Upper lobe of right lung (tissue), 1 donor: ENCODE data around the gene LTN1. TPM values are rescaled to one million over a fixed set of nuclear protein-coding genes. Genes with fewer than 3 reads are reported as not detected.
"Not testable (repeated sequence)": the region's sequence is repeated elsewhere in the genome, so short reads cannot be mapped to it uniquely, and the experiment has no call there.

ENCODE experiments used
- ATAC-seq: fragments of 200-7000 bp; cut with Tn5 transposase; one replicate; pipeline ENCODE4 v1.9.1; 2020; ENCODE audit warnings: mild to moderate bottlenecking, moderate library complexity
- DNase-seq: peaks from one replicate; pipeline ENCODE4 v3.0.0-alpha.2; 2020
- H3K27ac ChIP-seq: fragments of 200-600 bp; one replicate; pipeline ENCODE4 v1.8.0; 2022
- H3K27me3 ChIP-seq: fragments of 200-600 bp; one replicate; pipeline ENCODE4 v1.8.0; 2022; ENCODE audit warnings: mild to moderate bottlenecking
- H3K36me3 ChIP-seq: fragments of 200-600 bp; one replicate; pipeline ENCODE4 v1.8.0; 2022
- H3K4me1 ChIP-seq: fragments of 200-600 bp; one replicate; pipeline ENCODE4 v1.8.0; 2022
- H3K4me3 ChIP-seq: fragments of 200-600 bp; one replicate; pipeline ENCODE4 v1.8.0; 2022; ENCODE audit warnings: mild to moderate bottlenecking
- H3K9me3 ChIP-seq: fragments of 200-600 bp; one replicate; pipeline ENCODE4 v1.8.0; 2022
- intact Hi-C: fragments of 100-400 bp; cut with DNase I; formaldehyde crosslinking; loops from one replicate; pipeline ENCODE4 v1.11.0; 2022
- total RNA-seq: library from RNA; stranded (reverse); fragmentation: NEBNext Ultra II Directional; extraction: Animal tissue kit (Norgen Biotek cat#: 25700); gene quantifications from one replicate; pipeline ENCODE4 v1.2.1, GENCODE V29; 2021
- TF ChIP-seq, protein P1 (sequence below): fragments of 200-600 bp; IDR thresholded peaks from one replicate; pipeline ENCODE4 v1.8.0; 2022; ENCODE audit warnings: antibody characterized with exemption
- donor health status: DM: no; HTN: yes; CAD: no; lungs with severe emphysema.

The LTN1 gene
- total RNA-seq, 1 donor from 2014 or later, result 25.7 TPM

DNA sequence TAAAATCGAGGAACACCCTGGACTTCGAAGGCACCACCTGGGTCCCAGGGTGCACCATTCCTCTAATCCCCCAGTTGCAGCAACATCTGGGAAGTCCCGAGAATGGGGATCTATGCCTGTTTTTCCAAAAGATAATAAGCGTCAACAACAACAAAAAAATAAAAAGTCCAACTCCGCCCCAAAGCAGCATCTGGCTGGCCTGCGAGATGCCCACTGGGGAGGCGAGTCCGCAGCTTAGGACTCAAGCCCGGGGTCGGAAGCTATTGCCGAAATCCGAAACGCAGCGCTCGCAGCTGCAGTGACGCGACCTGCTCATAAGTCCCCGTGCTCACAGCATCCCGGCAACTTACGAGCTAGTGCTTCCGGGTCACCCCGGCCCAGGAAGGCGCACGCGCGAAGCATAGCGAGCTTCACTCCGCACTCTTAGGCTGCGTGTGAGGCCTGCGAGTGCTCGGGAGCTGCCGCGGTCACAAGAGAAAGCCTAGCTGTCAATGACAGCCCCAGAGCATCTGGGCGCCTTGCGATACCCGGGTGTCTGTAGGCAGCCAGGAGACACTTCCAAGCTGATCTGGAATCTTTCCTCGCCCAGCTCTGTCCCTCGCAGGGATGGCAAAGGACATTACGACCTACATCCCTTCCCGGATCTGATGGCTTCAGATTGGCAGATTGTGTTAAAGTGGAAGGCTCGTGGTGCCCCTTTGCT is 9.9 kb upstream of the LTN1 start:
- Histone ChIP-seq H3K27me3 (no peaks in the 10 kb centered on the region), H3K36me3 (peaks cover 9% of the 10 kb centered on the region), H3K9me3 (no peaks in the 10 kb centered on the region), H3K4me1 (peaks cover 5% of the 10 kb centered on the region), H3K4me3 (peak overlapping the region; percentile 72), H3K27ac (peak overlapping the region; percentile 97)
- TF ChIP-seq, protein P1, sequence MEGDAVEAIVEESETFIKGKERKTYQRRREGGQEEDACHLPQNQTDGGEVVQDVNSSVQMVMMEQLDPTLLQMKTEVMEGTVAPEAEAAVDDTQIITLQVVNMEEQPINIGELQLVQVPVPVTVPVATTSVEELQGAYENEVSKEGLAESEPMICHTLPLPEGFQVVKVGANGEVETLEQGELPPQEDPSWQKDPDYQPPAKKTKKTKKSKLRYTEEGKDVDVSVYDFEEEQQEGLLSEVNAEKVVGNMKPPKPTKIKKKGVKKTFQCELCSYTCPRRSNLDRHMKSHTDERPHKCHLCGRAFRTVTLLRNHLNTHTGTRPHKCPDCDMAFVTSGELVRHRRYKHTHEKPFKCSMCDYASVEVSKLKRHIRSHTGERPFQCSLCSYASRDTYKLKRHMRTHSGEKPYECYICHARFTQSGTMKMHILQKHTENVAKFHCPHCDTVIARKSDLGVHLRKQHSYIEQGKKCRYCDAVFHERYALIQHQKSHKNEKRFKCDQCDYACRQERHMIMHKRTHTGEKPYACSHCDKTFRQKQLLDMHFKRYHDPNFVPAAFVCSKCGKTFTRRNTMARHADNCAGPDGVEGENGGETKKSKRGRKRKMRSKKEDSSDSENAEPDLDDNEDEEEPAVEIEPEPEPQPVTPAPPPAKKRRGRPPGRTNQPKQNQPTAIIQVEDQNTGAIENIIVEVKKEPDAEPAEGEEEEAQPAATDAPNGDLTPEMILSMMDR, result no peak
- ATAC-seq (peak; percentile 100), DNase-seq (peak; percentile 98)
- intact Hi-C loops, result no loop called here

DNA sequence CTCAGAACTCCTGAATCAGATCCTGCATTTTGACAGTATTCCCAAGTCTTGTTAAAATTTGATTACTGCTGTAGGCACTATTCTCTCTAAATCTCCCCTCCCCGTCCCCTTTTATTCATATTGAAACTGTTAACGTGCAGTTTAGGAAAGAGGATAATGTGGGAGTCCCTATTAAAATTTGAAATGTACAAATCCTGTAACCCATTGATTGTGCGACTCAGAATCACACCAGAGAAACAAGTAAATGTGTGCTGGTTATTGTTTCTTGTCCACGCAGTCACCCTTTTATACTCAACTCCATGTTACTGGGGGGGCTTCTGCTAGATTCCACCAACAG is 584 bp upstream of the LTN1 start:
- H3K4me3 ChIP-seq, result peak overlapping the region; percentile 82
- intact Hi-C loops, result no loop called here

DNA sequence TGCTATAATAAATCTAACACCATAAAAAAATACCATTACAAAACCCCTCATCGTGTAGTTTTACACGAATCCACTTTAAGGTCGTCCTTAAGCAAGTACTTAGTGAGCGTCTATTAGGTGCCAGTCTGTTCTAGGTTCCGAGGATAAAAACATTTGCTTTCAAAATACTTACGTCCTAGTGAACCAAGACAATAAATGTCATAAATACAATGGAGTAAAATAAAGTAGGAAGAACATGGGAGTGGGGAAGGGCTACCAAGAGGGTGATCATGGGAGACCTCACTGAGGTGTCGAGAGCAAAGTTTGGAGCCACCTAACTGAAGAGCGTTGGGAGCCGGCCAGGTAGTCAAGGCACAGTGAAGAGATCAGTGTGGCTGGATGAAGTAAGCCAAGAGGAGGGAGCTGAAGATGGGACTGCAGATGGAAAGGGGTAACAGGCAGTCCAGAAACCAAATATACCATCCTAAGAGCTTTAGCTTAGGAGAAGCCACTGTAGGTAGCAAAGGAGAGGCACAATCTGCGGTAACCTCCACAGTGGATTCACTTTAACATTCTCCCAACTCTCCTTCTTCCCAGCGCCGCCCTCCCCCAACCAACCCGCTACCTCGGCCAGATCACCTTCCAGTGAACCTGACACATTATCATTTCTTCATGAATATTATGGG is 684 bp downstream of the LTN1 start:
- no peaks in the 10 kb centered on the region for H3K27me3 ChIP-seq
- intact Hi-C loops, result no loop called here
- H3K36me3 ChIP-seq, result no peaks in the 10 kb centered on the region
- ATAC-seq (no peak), DNase-seq (no peak)
- TF ChIP-seq, protein P1, result no peak
- H3K27ac ChIP-seq, result peak overlapping the region; percentile 78
- H3K4me1 ChIP-seq, result peaks cover 14% of the 10 kb centered on the region
- H3K4me3 ChIP-seq, result peak overlapping the region; percentile 82
- H3K9me3 ChIP-seq, result no peaks in the 10 kb centered on the region

More for the DNA sequence above, 584 bp upstream of the LTN1 start:
- TF ChIP-seq, protein P1, result no peak
- H3K9me3 ChIP-seq, result no peaks in the 10 kb centered on the region
- DNase-seq (no peak), ATAC-seq (no peak)
- H3K27ac ChIP-seq, result peak overlapping the region; percentile 78
- H3K36me3 ChIP-seq, result no peaks in the 10 kb centered on the region
- no peaks in the 10 kb centered on the region for H3K27me3 ChIP-seq
- peaks cover 14% of the 10 kb centered on the region for H3K4me1 ChIP-seq

DNA sequence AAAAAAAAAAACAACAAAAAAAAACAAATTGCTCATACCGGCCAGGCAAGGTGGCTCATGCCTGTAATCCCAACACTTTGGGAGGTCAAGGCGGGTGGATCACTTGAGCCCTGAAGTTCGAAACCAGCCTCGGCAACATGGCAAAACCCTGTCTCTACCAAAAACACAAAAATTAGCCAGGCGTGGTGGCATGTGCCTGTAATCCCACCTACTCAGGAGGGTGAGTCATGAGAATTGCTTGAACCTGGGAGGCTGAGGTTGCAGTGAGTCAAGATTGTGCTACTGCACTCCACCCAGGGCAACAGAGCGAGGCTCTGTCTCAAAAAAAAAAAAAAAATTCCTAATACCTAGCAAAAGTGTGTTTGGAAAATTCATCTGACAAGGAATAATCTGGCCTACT is 4.5 kb downstream of the LTN1 start:
- intact Hi-C loops, result loop anchor here (10.0 kb wide), 1 partner anchor 47 kb away; no protein-coding TSS in a partner anchor
- H3K4me1 ChIP-seq, result peaks cover 11% of the 10 kb centered on the region

DNA sequence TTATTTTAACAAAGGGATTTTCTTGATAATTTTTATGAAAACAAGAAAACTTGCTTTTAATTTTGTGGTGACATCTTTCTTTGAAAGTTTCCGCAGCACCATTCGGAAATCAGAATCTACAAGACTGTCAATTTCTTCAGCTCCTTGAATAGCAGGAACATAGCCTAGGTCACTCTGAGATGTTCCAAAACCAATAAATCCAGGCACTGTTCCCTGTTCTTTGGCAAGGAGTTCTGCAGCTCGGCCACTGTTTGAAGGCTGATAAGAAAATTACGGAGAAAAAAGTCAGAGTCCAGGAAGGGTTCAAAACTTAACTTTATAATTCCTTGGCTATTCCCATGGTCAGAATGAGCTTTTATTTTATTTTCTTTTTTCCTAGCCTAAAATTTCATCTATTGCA is 6.0 kb downstream of the LTN1 start:
- ATAC-seq (no peak), DNase-seq (no peak)
- TF ChIP-seq, protein P1, result no peak
- H3K4me3 ChIP-seq, result no peak overlapping the region
- H3K4me1 ChIP-seq, result peaks cover 6% of the 10 kb centered on the region
- H3K36me3 ChIP-seq, result peaks cover 41% of the 10 kb centered on the region
- intact Hi-C loops, result loop anchor here (10.0 kb wide), 1 partner anchor 48 kb away; no protein-coding TSS in a partner anchor
- no peak overlapping the region for H3K27ac ChIP-seq
- H3K27me3 ChIP-seq, result no peaks in the 10 kb centered on the region
- H3K9me3 ChIP-seq, result no peaks in the 10 kb centered on the region

More for the DNA sequence above, 4.5 kb downstream of the LTN1 start:
- H3K4me3 ChIP-seq, DNase-seq, ATAC-seq, H3K9me3 ChIP-seq, H3K27me3 ChIP-seq, H3K27ac ChIP-seq: not testable (repeated sequence)
- peaks cover 26% of the 10 kb centered on the region for H3K36me3 ChIP-seq

DNA sequence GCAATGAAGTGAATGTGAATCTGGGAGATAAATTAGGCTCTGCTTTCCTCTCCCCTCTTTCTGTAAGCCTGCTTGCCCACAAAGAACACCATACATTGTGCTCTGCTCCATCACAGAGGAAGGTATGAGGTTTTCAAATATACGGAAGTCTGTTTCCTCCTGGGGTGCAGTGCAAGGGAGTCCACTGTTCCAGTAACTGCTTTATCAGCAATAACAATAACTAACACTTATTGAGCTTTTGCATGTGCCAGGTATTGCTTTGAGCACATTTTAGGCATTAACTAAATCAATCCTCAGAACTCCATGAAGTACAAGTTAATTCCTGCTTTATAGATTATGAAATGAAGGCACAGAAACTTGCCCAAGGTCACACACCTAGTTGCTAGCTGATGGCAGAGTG is 10.0 kb downstream of the LTN1 start:
- ATAC-seq (no peak), DNase-seq (no peak)
- H3K9me3 ChIP-seq, result no peaks in the 10 kb centered on the region
- peaks cover 78% of the 10 kb centered on the region for H3K36me3 ChIP-seq
- intact Hi-C loops, result loop anchor here (10.0 kb wide), 1 partner anchor 52 kb away; no protein-coding TSS in a partner anchor
- H3K4me3 ChIP-seq, result no peak overlapping the region
- H3K27me3 ChIP-seq, result no peaks in the 10 kb centered on the region
- TF ChIP-seq, protein P1, result no peak
- H3K27ac ChIP-seq, result no peak overlapping the region
- no peaks in the 10 kb centered on the region for H3K4me1 ChIP-seq
